WERI-Rb-1 (cell line): ENCODE measurements around the gene PXDC1.

Experiments
- DNase-seq: peaks from one replicate; pipeline ENCODE4 v3.0.0-alpha.2; 2020
- H3K27ac ChIP-seq: fragments of 250-450 bp; sonication (Bioruptor Pico); 2 replicates; pipeline ENCODE4 v1.5.1; 2020; ENCODE audit warnings: mild to moderate bottlenecking, moderate library complexity
- H3K27me3 ChIP-seq: fragments of 250-450 bp; sonication (Bioruptor Pico); 2 replicates; pipeline ENCODE4 v1.5.1; 2021; ENCODE audit warnings: mild to moderate bottlenecking, low read depth, moderate library complexity; ENCODE audit not compliant: insufficient read depth, severe bottlenecking
- H3K36me3 ChIP-seq: fragments of 250-450 bp; sonication (Bioruptor Pico); 2 replicates; pipeline ENCODE4 v1.5.1; 2020; ENCODE audit warnings: mild to moderate bottlenecking, moderate library complexity
- H3K4me3 ChIP-seq: 2 replicates; pipeline ENCODE4 v1.5.1; 2011; ENCODE audit warnings: low read depth, mild to moderate bottlenecking, control low read depth, low read length
- H3K9me3 ChIP-seq: fragments of 250-450 bp; sonication (Bioruptor Pico); 2 replicates; pipeline ENCODE4 v1.5.1; 2021; ENCODE audit warnings: mild to moderate bottlenecking, moderate library complexity; ENCODE audit not compliant: severe bottlenecking
- TF ChIP-seq, protein P1 (sequence below): IDR thresholded peaks from 2 replicates; pipeline ENCODE4 v1.5.1; 2011; ENCODE audit warnings: low read depth, mild to moderate bottlenecking, control low read depth, inconsistent platforms, low read length

Gene PXDC1

DNA sequence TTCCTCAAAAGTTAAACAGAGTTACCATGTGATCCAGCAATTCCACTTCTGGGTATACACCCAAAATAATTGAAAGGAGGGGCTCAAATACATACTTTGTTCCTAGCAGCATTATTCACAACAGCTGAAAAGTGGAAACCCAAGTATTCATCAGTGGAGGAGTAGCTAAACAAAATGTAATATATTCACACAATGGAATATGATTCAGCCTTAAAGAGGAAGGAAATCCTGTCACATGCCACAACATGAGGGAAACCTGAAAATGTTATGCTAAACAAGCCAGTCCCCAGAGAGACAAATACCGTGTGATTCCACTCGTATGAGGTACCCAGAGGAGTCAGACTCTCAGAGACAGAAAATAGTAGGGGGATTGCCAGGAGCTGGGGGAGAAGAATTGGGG is 44.5 kb downstream of the PXDC1 start:
- Histone ChIP-seq H3K36me3 (no peaks in the 10 kb centered on the region), H3K4me3 (no peak overlapping the region), H3K9me3 (peaks cover 2% of the 10 kb centered on the region), H3K27ac (no peak overlapping the region), H3K27me3 (no peaks in the 10 kb centered on the region)
- DNase-seq = no peak
- TF ChIP-seq, protein P1, sequence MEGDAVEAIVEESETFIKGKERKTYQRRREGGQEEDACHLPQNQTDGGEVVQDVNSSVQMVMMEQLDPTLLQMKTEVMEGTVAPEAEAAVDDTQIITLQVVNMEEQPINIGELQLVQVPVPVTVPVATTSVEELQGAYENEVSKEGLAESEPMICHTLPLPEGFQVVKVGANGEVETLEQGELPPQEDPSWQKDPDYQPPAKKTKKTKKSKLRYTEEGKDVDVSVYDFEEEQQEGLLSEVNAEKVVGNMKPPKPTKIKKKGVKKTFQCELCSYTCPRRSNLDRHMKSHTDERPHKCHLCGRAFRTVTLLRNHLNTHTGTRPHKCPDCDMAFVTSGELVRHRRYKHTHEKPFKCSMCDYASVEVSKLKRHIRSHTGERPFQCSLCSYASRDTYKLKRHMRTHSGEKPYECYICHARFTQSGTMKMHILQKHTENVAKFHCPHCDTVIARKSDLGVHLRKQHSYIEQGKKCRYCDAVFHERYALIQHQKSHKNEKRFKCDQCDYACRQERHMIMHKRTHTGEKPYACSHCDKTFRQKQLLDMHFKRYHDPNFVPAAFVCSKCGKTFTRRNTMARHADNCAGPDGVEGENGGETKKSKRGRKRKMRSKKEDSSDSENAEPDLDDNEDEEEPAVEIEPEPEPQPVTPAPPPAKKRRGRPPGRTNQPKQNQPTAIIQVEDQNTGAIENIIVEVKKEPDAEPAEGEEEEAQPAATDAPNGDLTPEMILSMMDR = no peak

DNA sequence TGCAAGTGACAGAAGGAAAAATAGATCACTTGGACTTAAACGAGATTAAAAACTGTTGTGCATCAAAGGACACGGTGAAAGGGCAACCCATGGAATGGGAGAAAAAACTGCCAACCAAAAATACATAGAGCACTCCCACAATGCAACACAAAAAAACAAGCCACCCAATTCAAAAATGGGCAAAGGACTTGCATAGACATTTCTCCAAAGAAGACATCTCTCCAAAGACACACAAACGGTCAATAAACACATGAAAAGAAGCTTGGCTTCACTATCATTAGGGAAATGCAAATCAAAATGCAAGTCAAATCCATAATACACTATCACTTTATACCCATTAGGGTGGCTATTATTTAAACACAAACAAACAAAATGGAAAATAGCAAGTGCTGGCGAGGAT is 45.0 kb downstream of the PXDC1 start:
- Histone ChIP-seq H3K27me3 (no peaks in the 10 kb centered on the region), H3K27ac (no peak overlapping the region)
- no peak for DNase-seq

DNA sequence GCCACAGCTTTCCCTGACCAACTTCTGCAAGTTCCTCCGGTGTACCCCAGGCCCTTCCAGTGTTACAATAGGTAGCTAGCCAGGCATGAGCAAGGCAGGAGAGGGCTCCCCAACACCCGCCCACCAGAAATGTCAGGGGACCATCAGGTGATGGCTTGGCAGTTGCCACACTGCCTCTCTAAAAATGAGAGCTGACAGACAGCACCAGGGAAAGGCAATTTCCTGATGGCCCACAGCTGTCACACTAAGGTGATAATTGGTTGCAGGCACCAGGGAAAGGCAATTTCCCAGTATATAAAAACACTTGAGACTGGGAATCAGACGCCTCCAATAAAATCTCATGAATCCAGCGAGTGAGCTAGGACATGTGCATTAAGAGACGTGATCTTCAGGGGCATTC is 49.9 kb downstream of the PXDC1 start:
- DNase-seq = no peak
- Histone ChIP-seq H3K27ac (no peak overlapping the region), H3K4me3 (no peak overlapping the region), H3K27me3 (no peaks in the 10 kb centered on the region), H3K36me3 (no peaks in the 10 kb centered on the region), H3K9me3 (peaks cover 11% of the 10 kb centered on the region)
- TF ChIP-seq, protein P1 = no peak

More for the DNA sequence above, 45.0 kb downstream of the PXDC1 start:
- peaks cover 2% of the 10 kb centered on the region for H3K9me3 ChIP-seq
- no peak overlapping the region for H3K4me3 ChIP-seq
- TF ChIP-seq, protein P1 = no peak
- H3K36me3 ChIP-seq = no peaks in the 10 kb centered on the region

DNA sequence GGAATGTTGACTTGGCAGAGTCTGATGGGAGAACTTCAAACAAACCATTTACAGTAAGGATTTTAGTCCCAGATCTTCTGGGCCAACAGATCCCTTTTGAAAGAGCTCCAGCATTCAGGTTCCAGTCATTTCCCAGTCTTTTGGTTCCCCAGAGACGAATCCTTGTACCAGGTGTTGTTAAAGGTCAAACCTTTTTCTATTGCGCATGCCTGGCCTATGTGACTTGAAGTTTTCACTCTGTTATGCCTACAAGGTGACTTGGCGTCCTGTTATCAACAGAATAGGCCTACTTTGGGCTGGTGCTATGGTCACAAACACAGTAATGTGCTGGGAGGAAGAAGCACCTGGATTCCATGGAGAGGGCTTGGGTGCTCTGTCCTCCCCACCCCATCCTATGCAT is 52.3 kb downstream of the PXDC1 start:
- TF ChIP-seq, protein P1 = no peak

DNA sequence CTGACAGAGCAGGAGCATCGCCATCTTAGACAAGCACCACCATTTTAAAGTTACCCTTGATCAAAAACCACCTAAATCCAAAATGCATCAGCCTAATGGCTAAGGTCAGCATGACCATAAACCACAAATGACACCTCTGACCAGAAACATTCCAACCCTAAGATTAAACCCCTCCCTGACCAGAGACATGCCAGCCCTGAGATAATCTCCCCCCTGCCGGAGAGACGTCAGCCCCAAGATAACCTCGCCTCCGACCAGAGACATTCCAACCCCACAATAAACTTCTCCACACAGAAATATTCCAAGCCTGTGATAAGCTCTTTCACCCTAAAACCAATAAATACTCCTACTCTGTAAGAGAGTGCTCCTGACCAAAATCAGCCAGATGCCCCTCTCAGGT is 53.5 kb downstream of the PXDC1 start:
- TF ChIP-seq, protein P1 = no peak
- H3K27ac ChIP-seq = no peak overlapping the region
- no peaks in the 10 kb centered on the region for H3K36me3 ChIP-seq
- H3K27me3 ChIP-seq = no peaks in the 10 kb centered on the region
- DNase-seq = no peak
- H3K9me3 ChIP-seq = peaks cover 10% of the 10 kb centered on the region
- no peak overlapping the region for H3K4me3 ChIP-seq

More for the DNA sequence above, 52.3 kb downstream of the PXDC1 start:
- Histone ChIP-seq H3K36me3 (no peaks in the 10 kb centered on the region), H3K9me3 (peaks cover 10% of the 10 kb centered on the region), H3K4me3 (no peak overlapping the region), H3K27ac (no peak overlapping the region), H3K27me3 (no peaks in the 10 kb centered on the region)
- no peak for DNase-seq

DNA sequence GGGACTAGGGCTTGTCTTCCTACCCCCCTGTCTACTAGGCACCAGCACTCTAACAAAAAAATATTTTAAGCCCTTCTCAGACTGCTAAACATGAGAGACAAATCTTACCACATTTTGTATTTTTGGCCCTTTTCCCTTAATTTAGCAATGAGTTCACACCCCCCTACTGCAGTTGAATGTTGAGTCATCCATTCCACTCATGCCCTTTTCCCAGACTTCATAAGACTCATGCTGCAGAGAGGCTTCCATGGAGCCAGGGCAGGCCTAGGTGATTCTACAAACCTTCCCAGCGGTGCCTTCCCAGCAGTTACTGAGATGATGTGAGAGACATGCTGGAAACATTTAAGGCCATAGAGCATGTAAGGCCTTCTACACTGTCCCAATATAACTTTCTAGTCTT is 53.9 kb downstream of the PXDC1 start:
- peaks cover 10% of the 10 kb centered on the region for H3K9me3 ChIP-seq
- no peak overlapping the region for H3K27ac ChIP-seq
- TF ChIP-seq, protein P1 = no peak
- DNase-seq = no peak
- H3K36me3 ChIP-seq = no peaks in the 10 kb centered on the region
- no peaks in the 10 kb centered on the region for H3K27me3 ChIP-seq
- H3K4me3 ChIP-seq = no peak overlapping the region
